Endothelial cell of umbilical vein (primary cell): Measurements from ENCODE around the gene BMP2K. TPM values are rescaled to one million over a fixed set of nuclear protein-coding genes. Genes with fewer than 3 reads are reported as not detected.

Experiments used
- BruUV-seq: library from RNA; stranded (reverse); fragments of 400-500 nt; replicated peaks from 2 replicates; lab custom pipeline; 2021; lab: Mats Ljungman, UMichigan
- CTCF ChIA-PET: fragments of 300-600, 350-600 bp; sonication (Branson Sonifier 250); formaldehyde crosslinking; loops from one replicate; lab custom pipeline; 2021; ENCODE audit warnings: antibody characterized with exemption, inconsistent platforms; lab: Charles Lee
- POLR2A ChIA-PET: fragments of 300-600, 350-600 bp; sonication (Branson Sonifier 250); formaldehyde crosslinking; loops from one replicate; lab custom pipeline; 2021; ENCODE audit warnings: antibody characterized with exemption, inconsistent platforms; lab: Charles Lee
- DNase-seq: peaks from one replicate; pipeline ENCODE4 v3.0.0-alpha.2; 2011; ENCODE audit warnings: low read depth, low spot score
- FAIRE-seq: peaks from 2 replicates; lab custom pipeline; 2011; peaks lifted over from hg19 to GRCh38; lab: Jason Lieb, UNC
- H2AFZ ChIP-seq: 2 replicates; pipeline ENCODE4 v1.6.0; 2012; ENCODE audit warnings: low read depth, low read length, control low read depth, inconsistent platforms
- H3K27ac ChIP-seq: 2 replicates; pipeline ENCODE4 v1.5.1; 2011; ENCODE audit warnings: low read depth, mild to moderate bottlenecking, control low read depth, low read length, moderate library complexity; ENCODE audit not compliant: insufficient read depth
- H3K27me3 ChIP-seq, 2 experiments: 2 replicates each; pipeline versions ENCODE4 v1.6.0 to v1.6.1; 2011; ENCODE audit warnings: low read length in 2 of 2, mixed read lengths in 1 of 2; ENCODE audit not compliant: control insufficient read depth in 2 of 2, insufficient read depth in 2 of 2
- H3K36me3 ChIP-seq, 2 experiments: 2 replicates in 1 of 2; 3 replicates in 1 of 2; pipeline ENCODE4 v1.5.1; 2011; ENCODE audit warnings: low read length in 2 of 2, mild to moderate bottlenecking in 1 of 2, moderate library complexity in 1 of 2; ENCODE audit not compliant: control insufficient read depth in 2 of 2, insufficient read depth in 2 of 2; ENCODE audit errors: extremely low read depth in 1 of 2
- H3K4me1 ChIP-seq: 3 replicates; pipeline ENCODE4 v1.5.1; 2011; ENCODE audit warnings: mild to moderate bottlenecking, low read length; ENCODE audit not compliant: control insufficient read depth, insufficient read depth; ENCODE audit errors: extremely low read depth
- H3K4me2 ChIP-seq: 2 replicates; pipeline ENCODE4 v1.6.1; 2011; ENCODE audit warnings: low read length, control low read depth, mixed read lengths; ENCODE audit not compliant: insufficient read depth
- H3K4me3 ChIP-seq, 3 experiments: fragments of 200-600 bp in 1 of 3; sonication (generic), shearing (Covaris generic) in 1 of 3; replicated peaks in 1 of 3; 2 replicates each; pipeline ENCODE4 v1.5.1; 2011 to 2016; ENCODE audit warnings: control low read depth in 3 of 3, low read length in 3 of 3, mild to moderate bottlenecking in 2 of 3, inconsistent platforms in 1 of 3, low read depth in 1 of 3, moderate library complexity in 1 of 3; ENCODE audit not compliant: insufficient read depth in 1 of 3
- H3K79me2 ChIP-seq: 2 replicates; pipeline ENCODE4 v1.6.0; 2012; ENCODE audit warnings: low read length, inconsistent platforms; ENCODE audit not compliant: control insufficient read depth, insufficient read depth
- H3K9ac ChIP-seq: replicated peaks from 2 replicates; pipeline ENCODE3; 2011; ENCODE audit warnings: low read length, control low read depth; ENCODE audit not compliant: insufficient read depth; ENCODE audit errors: extremely low read depth
- H3K9me1 ChIP-seq: replicated peaks from 3 replicates; pipeline ENCODE4 v1.6.0; 2011; ENCODE audit warnings: mild to moderate bottlenecking, low read length; ENCODE audit not compliant: control insufficient read depth, insufficient read depth; ENCODE audit errors: extremely low read depth
- H3K9me3 ChIP-seq: replicated peaks from 2 replicates; pipeline ENCODE4 v1.5.1; 2012; ENCODE audit warnings: low read length, inconsistent platforms; ENCODE audit not compliant: control insufficient read depth, insufficient read depth
- H4K20me1 ChIP-seq: replicated peaks from 2 replicates; pipeline ENCODE3; 2011; ENCODE audit warnings: mild to moderate bottlenecking, low read length; ENCODE audit not compliant: control insufficient read depth, insufficient read depth; ENCODE audit errors: extremely low read depth
- CTCF ChIP-seq, 2 donors: IDR thresholded peaks; 1 replicate in 1 of 2; 2 replicates in 1 of 2; pipeline ENCODE4 v1.5.1; 2011; ENCODE audit warnings: low read length in 2 of 2, mild to moderate bottlenecking in 2 of 2, moderate library complexity in 2 of 2, control low read depth in 1 of 2, inconsistent platforms in 1 of 2, low read depth in 1 of 2; ENCODE audit not compliant: insufficient read depth in 1 of 2; ENCODE audit errors: extremely low read depth in 1 of 2
- EZH2 ChIP-seq: IDR thresholded peaks from 2 replicates; pipeline ENCODE4 v1.6.1; 2012; ENCODE audit warnings: borderline replicate concordance, low read depth, mild to moderate bottlenecking, moderate library complexity, low read length, inconsistent platforms; ENCODE audit not compliant: severe bottlenecking
- FOS ChIP-seq: IDR thresholded peaks from 2 replicates; pipeline ENCODE4 v1.6.1; 2011; ENCODE audit warnings: mild to moderate bottlenecking, low read length, moderate library complexity, borderline replicate concordance; ENCODE audit not compliant: insufficient read depth
- GATA2 ChIP-seq: IDR thresholded peaks from 2 replicates; pipeline ENCODE4 v1.7.0; 2011; ENCODE audit warnings: low read depth, mild to moderate bottlenecking, moderate library complexity, mixed read lengths, low read length; ENCODE audit not compliant: insufficient read length, insufficient read depth
- JUN ChIP-seq: IDR thresholded peaks from 2 replicates; pipeline ENCODE4 v1.6.1; 2011; ENCODE audit warnings: borderline replicate concordance, low read depth; ENCODE audit not compliant: insufficient read length, insufficient read depth
- MAX ChIP-seq: IDR thresholded peaks from 2 replicates; pipeline ENCODE4 v1.6.1; 2011; ENCODE audit not compliant: insufficient read depth, insufficient read length
- MYC ChIP-seq: IDR thresholded peaks from one replicate; pipeline ENCODE4 v1.6.1; 2011; ENCODE audit warnings: mild to moderate bottlenecking, low read depth, low read length
- POLR2A ChIP-seq: IDR thresholded peaks from 2 replicates; pipeline ENCODE4 v1.6.1; 2012; ENCODE audit warnings: low read depth, mild to moderate bottlenecking, control low read depth, low read length
- POLR2AphosphoS5 ChIP-seq: IDR thresholded peaks from 2 replicates; pipeline ENCODE4 v1.6.1; 2012; ENCODE audit warnings: low read depth, mild to moderate bottlenecking, control low read depth, low read length, moderate library complexity; ENCODE audit not compliant: insufficient read depth
- dilution Hi-C: fragments of 300-500 bp; cut with MboI; formaldehyde crosslinking; loops from one replicate; pipeline ENCODE4 v1.15.0; 2019; ENCODE audit warnings: low sequenced_read_pairs; ENCODE audit not compliant: extremely low pct_ligation_motif_present
- intact Hi-C: fragments of 100-400 bp; cut with micrococcal nuclease; formaldehyde crosslinking; loops from one replicate; pipeline ENCODE4 v1.10.0; 2022
- polyA plus RNA-seq, 4 experiments: library from polyadenylated mRNA; depleted of rRNA in 3 of 4; stranded (reverse) in 3 of 4; unstranded in 1 of 4; fragments of >200 nt; gene quantifications; 2 replicates each; pipeline versions ENCODE4 v1.2.1 to v1.2.3, GENCODE V29; 2011 to 2012; ENCODE audit warnings: missing spikeins in 1 of 4
- total RNA-seq: library from RNA; stranded (reverse); gene quantifications from 2 replicates; pipeline ENCODE4 v1.2.3, GENCODE V29; 2021

Gene BMP2K
- total and polyA plus RNA-seq, 2 donors (not counting 3 experiments of a cell fraction or from before 2014, with no cell fraction given): 16.1 to 37.9 TPM

- peaks cover 22% of the 10 kb centered on the region for H3K4me1 ChIP-seq
- no peak for DNase-seq
- H4K20me1 ChIP-seq: no peaks in the 10 kb centered on the region
- no peak overlapping the region for H3K9ac ChIP-seq
- no peaks in the 10 kb centered on the region for H3K36me3 ChIP-seq
- ChIA-PET POLR2A (no interaction called here), CTCF (interaction anchor here (1.0 to 2.1 kb wide), 3 partner anchors 19 to 124 kb away, joined by 3 to 6 read pairs (median 3); no protein-coding TSS in a partner anchor)
- H3K79me2 ChIP-seq: no peaks in the 10 kb centered on the region
- no peaks in the 10 kb centered on the region for H3K9me3 ChIP-seq
- no TSS peak for BruUV-seq
- TF ChIP-seq FOS: peak; percentile 17
- no peak for TF ChIP-seq EZH2
- no peak for TF ChIP-seq POLR2A
- no peaks in the 10 kb centered on the region for H3K27me3 ChIP-seq
- H3K4me2 ChIP-seq: no peak overlapping the region
- FAIRE-seq: no peak
- H2AFZ ChIP-seq: peak overlapping the region; percentile 58
- no peaks in the 10 kb centered on the region for H3K9me1 ChIP-seq
- H3K27ac ChIP-seq: peak overlapping the region; percentile 11
- intact Hi-C loops: no loop called here
- dilution Hi-C loops: no loop called here
- H3K4me3 ChIP-seq: no peak overlapping the region
These were observed 7.5 kb upstream of the BMP2K start for GRCh38 chr4:78768452-78769180.

- H3K27ac ChIP-seq: no peak overlapping the region
- intact Hi-C loops: no loop called here
- TF ChIP-seq MYC (no peak), CTCF (IDR thresholded peaks at IDR 0.05; ENCODE audit: extremely low read depth in 1 of 2, insufficient read depth in 1 of 2, low read depth in 1 of 2, low read length in 2 of 2) (no peak), FOS (no peak), EZH2 (no peak), JUN (no peak), MAX (no peak), POLR2A (no peak), POLR2AphosphoS5 (no peak), GATA2 (no peak)
- BruUV-seq: no TSS peak
- no peaks in the 10 kb centered on the region for H4K20me1 ChIP-seq
- H3K4me1 ChIP-seq: peaks cover 27% of the 10 kb centered on the region
- H3K79me2 ChIP-seq: no peaks in the 10 kb centered on the region
- no peak overlapping the region for H3K9ac ChIP-seq
- H2AFZ ChIP-seq: no peak overlapping the region
- no peak for FAIRE-seq
- POLR2A ChIA-PET: no interaction called here
- no peak overlapping the region for H3K4me3 ChIP-seq
- H3K36me3 ChIP-seq: no peaks in the 10 kb centered on the region
- H3K9me3 ChIP-seq: no peaks in the 10 kb centered on the region
- no peaks in the 10 kb centered on the region for H3K27me3 ChIP-seq
- CTCF ChIA-PET: interaction anchor here (0.6 to 2.1 kb wide), 2 partner anchors 20 to 47 kb away, joined by 3 to 6 read pairs; no protein-coding TSS in a partner anchor
- dilution Hi-C loops: no loop called here
- H3K9me1 ChIP-seq: no peaks in the 10 kb centered on the region
- H3K4me2 ChIP-seq: peak overlapping the region; percentile 26
- no peak for DNase-seq
These were observed 6.0 kb upstream of the BMP2K start for GRCh38 chr4:78770091-78770642.
